ENCODE results near the gene MRPL10. TPM values are rescaled to one million over a fixed set of nuclear protein-coding genes. Genes with fewer than 3 reads are reported as not detected.

Gene MRPL10
- total and polyA plus RNA-seq, 2 of the 8 experiments (the other 6 are each of a cell fraction or from before 2014, with no cell fraction given) = 85.3 to 214 TPM

- no peak for TF ChIP-seq SIN3A (conservative IDR thresholded peaks at IDR 0.05 in 1 of 2, IDR thresholded peaks at IDR 0.05 in 1 of 2; ENCODE audit: low read depth in 1 of 2, low read length in 2 of 2)
- TF ChIP-seq EGR1 (IDR thresholded peaks at IDR 0.05; ENCODE audit: borderline replicate concordance, low read depth, low read length) = peak; percentile 94
- peak; percentile 79; the same call in 1 of the 2 replicates for TF ChIP-seq SUZ12 (IDR thresholded peaks at IDR 0.05; ENCODE audit: low read length)
- TF ChIP-seq MAX (IDR thresholded peaks at IDR 0.05) = no peak
- no peak for TF ChIP-seq SIX5 (IDR thresholded peaks at IDR 0.05; ENCODE audit: low read depth, low read length)
Measured at GRCh38 chr17:47852113-47852949, 21.0 kb upstream of the MRPL10 start (continued).

Measured in H1 (cell line).